RKO (cell line): ENCODE results near the gene JARID2.

Experiments used
- DNase-seq: peaks from one replicate; pipeline ENCODE4 v3.0.0-alpha.2; 2016; ENCODE audit warnings: low spot score

The JARID2 gene

GRCh38 chr6:15493437-15494168 lies 247.7 kb downstream of the JARID2 start:
- no peak for DNase-seq

GRCh38 chr6:15495375-15495901 lies 249.6 kb downstream of the JARID2 start:
- DNase-seq = no peak

GRCh38 chr6:15496345-15497131 lies 250.7 kb downstream of the JARID2 start:
- no peak for DNase-seq

GRCh38 chr6:15498640-15499039 lies 252.8 kb downstream of the JARID2 start:
- no peak for DNase-seq

GRCh38 chr6:15499125-15499524 lies 253.3 kb downstream of the JARID2 start:
- DNase-seq = no peak

- DNase-seq = no peak
Observed at GRCh38 chr6:15499591-15499990, 253.7 kb downstream of the JARID2 start.

GRCh38 chr6:15500078-15500740 lies 254.3 kb downstream of the JARID2 start:
- DNase-seq = no peak

- DNase-seq = no peak
Observed at GRCh38 chr6:15500901-15501825, 255.3 kb downstream of the JARID2 start.

- DNase-seq = no peak
Observed at GRCh38 chr6:15501826-15502445, 256.1 kb downstream of the JARID2 start.

- DNase-seq = no peak
Observed at GRCh38 chr6:15502446-15503345, 256.8 kb downstream of the JARID2 start.

- no peak for DNase-seq
Observed at GRCh38 chr6:15503346-15503680, 257.4 kb downstream of the JARID2 start.

GRCh38 chr6:15504040-15504495 lies 258.2 kb downstream of the JARID2 start:
- no peak for DNase-seq

GRCh38 chr6:15504581-15505350 lies 258.9 kb downstream of the JARID2 start:
- no peak for DNase-seq

GRCh38 chr6:15505463-15505918 lies 259.6 kb downstream of the JARID2 start:
- DNase-seq = no peak

- no peak for DNase-seq
Observed at GRCh38 chr6:15506066-15506465, 260.2 kb downstream of the JARID2 start.

- no peak for DNase-seq
Observed at GRCh38 chr6:15507221-15507620, 261.4 kb downstream of the JARID2 start.

- no peak for DNase-seq
Observed at GRCh38 chr6:15507746-15508145, 261.9 kb downstream of the JARID2 start.

GRCh38 chr6:15508441-15508871 lies 262.6 kb downstream of the JARID2 start:
- DNase-seq = no peak

- no peak for DNase-seq
Observed at GRCh38 chr6:15508931-15509330, 263.1 kb downstream of the JARID2 start.
